DOHH2 (cell line): ENCODE measurements around the gene NGDN.

Experiments used
- H3F3A ChIP-seq: fragments of 200-600 bp; sonication (generic), shearing (Covaris generic); 2 replicates; pipeline ENCODE4 v1.6.0; 2016; ENCODE audit warnings: antibody characterized with exemption, mild to moderate bottlenecking; ENCODE audit not compliant: control insufficient read depth, insufficient read depth
- H3K27ac ChIP-seq: fragments of 200-600 bp; sonication (generic); 2 replicates; pipeline ENCODE4 v1.5.1; 2014; ENCODE audit warnings: low read depth, mild to moderate bottlenecking, low read length, moderate library complexity
- H3K27me3 ChIP-seq: fragments of 200-600 bp; sonication (generic); 2 replicates; pipeline ENCODE4 v1.6.1; 2014; ENCODE audit warnings: mild to moderate bottlenecking, low read length, mixed read lengths; ENCODE audit not compliant: control insufficient read depth
- H3K36me3 ChIP-seq: fragments of 200-600 bp; sonication (generic); 2 replicates; pipeline ENCODE4 v1.6.1; 2014; ENCODE audit warnings: mild to moderate bottlenecking, low read length, moderate library complexity, mixed read lengths; ENCODE audit not compliant: control insufficient read depth
- H3K4me1 ChIP-seq: fragments of 200-600 bp; sonication (generic); 2 replicates; pipeline ENCODE4 v1.6.1; 2014; ENCODE audit warnings: mild to moderate bottlenecking, low read length, mixed read lengths; ENCODE audit not compliant: control insufficient read depth
- H3K4me2 ChIP-seq: fragments of 200-600 bp; sonication (generic); 2 replicates; pipeline ENCODE4 v1.6.0; 2014; ENCODE audit warnings: mild to moderate bottlenecking, low read length, moderate library complexity
- H3K4me3 ChIP-seq: fragments of 200-600 bp; sonication (generic); 2 replicates; pipeline ENCODE4 v1.5.1; 2014; ENCODE audit warnings: mild to moderate bottlenecking, low read length, mixed read lengths
- H3K79me2 ChIP-seq: fragments of 200-600 bp; sonication (generic); 2 replicates; pipeline ENCODE4 v1.6.1; 2014; ENCODE audit warnings: mild to moderate bottlenecking, low read length, mixed read lengths; ENCODE audit not compliant: control insufficient read depth
- H3K9me2 ChIP-seq: fragments of 200-600 bp; sonication (generic); replicated peaks from 2 replicates; pipeline ENCODE4 v1.6.1; 2014; ENCODE audit warnings: mild to moderate bottlenecking, low read length, mixed read lengths; ENCODE audit not compliant: control insufficient read depth
- H3K9me3 ChIP-seq: fragments of 200-600 bp; sonication (generic); 2 replicates; pipeline ENCODE4 v1.6.1; 2014; ENCODE audit warnings: antibody characterized with exemption, low read length, mixed read lengths; ENCODE audit not compliant: control insufficient read depth, insufficient read depth
- H4K20me1 ChIP-seq: fragments of 200-600 bp; sonication (generic); 2 replicates; pipeline ENCODE4 v1.6.0; 2014; ENCODE audit warnings: low read depth, mild to moderate bottlenecking, antibody characterized with exemption, low read length, moderate library complexity; ENCODE audit not compliant: control insufficient read depth, insufficient read depth
- CTCF ChIP-seq: fragments of 200-600 bp; sonication (generic); IDR thresholded peaks from one replicate; pipeline ENCODE4 v1.5.1; 2014; ENCODE audit warnings: antibody characterized with exemption, mild to moderate bottlenecking, low read depth, low read length; ENCODE audit not compliant: poor library complexity, severe bottlenecking
- EZH2phosphoT487 ChIP-seq: fragments of 200-600 bp; sonication (generic); IDR thresholded peaks from 2 replicates; pipeline ENCODE4 v1.6.1; 2017; ENCODE audit warnings: borderline replicate concordance, mild to moderate bottlenecking, antibody characterized with exemption, low read length, moderate library complexity, mixed read lengths

Gene NGDN

GRCh38 chr14:23457587-23458445, 11.7 kb upstream of the NGDN start:
- Histone ChIP-seq H3K4me2 (no peak overlapping the region), H3K27me3 (peaks cover 9% of the 10 kb centered on the region), H3K9me2 (no peaks in the 10 kb centered on the region), H3K79me2 (no peaks in the 10 kb centered on the region), H3K9me3 (no peaks in the 10 kb centered on the region), H3K4me3 (no peak overlapping the region), H3F3A (no peaks in the 10 kb centered on the region), H4K20me1 (no peaks in the 10 kb centered on the region), H3K4me1 (no peaks in the 10 kb centered on the region), H3K36me3 (no peaks in the 10 kb centered on the region), H3K27ac (no peak overlapping the region)
- TF ChIP-seq CTCF (no peak), EZH2phosphoT487 (no peak)

- Histone ChIP-seq H3K36me3 (no peaks in the 10 kb centered on the region), H3K4me2 (no peak overlapping the region), H3K4me3 (no peak overlapping the region), H4K20me1 (no peaks in the 10 kb centered on the region), H3K9me2 (no peaks in the 10 kb centered on the region), H3K27ac (no peak overlapping the region), H3K9me3 (no peaks in the 10 kb centered on the region), H3F3A (no peaks in the 10 kb centered on the region), H3K4me1 (no peaks in the 10 kb centered on the region), H3K27me3 (peaks cover 3% of the 10 kb centered on the region; the same call in 1 of the 2 replicates), H3K79me2 (no peaks in the 10 kb centered on the region)
- TF ChIP-seq EZH2phosphoT487 (no peak), CTCF (no peak)
Measured at GRCh38 chr14:23460960-23461359, 8.5 kb upstream of the NGDN start.

- peaks cover 5% of the 10 kb centered on the region for H3K4me1 ChIP-seq
- H4K20me1 ChIP-seq: no peaks in the 10 kb centered on the region
- no peaks in the 10 kb centered on the region for H3K9me2 ChIP-seq
- H3K9me3 ChIP-seq: peaks cover 7% of the 10 kb centered on the region
- no peaks in the 10 kb centered on the region for H3F3A ChIP-seq
- H3K27me3 ChIP-seq: peaks cover 3% of the 10 kb centered on the region; the same call in 1 of the 2 replicates
- H3K79me2 ChIP-seq: peaks cover 2% of the 10 kb centered on the region
- H3K36me3 ChIP-seq: peaks cover 2% of the 10 kb centered on the region; the same call in 1 of the 2 replicates
- TF ChIP-seq EZH2phosphoT487 (no peak), CTCF (no peak)
- H3K27ac ChIP-seq: no peak overlapping the region
- H3K4me2 ChIP-seq: no peak overlapping the region
- no peak overlapping the region for H3K4me3 ChIP-seq
Measured at GRCh38 chr14:23464700-23465099, 4.8 kb upstream of the NGDN start.
